ENCODE data around the gene ARSB.

DNA sequence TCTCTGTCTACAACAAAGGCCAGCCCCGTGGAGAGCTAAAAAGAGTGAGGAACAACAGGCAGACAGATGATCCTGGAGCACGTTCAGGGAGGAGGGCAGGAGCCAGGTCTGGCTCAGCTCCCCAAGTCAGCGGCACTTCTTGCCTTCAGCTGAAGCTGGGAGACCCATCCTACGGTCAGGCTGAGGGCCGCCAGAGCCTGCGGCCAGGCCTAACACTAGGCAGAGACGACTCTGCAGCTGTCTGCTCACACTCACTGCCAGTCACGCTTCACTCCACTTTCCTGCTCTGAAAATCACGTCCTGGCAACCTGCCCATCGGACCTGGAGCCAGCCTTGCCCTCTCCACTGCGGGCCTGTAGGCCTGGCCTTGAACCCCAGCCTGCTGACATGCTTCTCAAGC lies 175.7 kb downstream of the ARSB start:
- TF ChIP-seq, protein P1, sequence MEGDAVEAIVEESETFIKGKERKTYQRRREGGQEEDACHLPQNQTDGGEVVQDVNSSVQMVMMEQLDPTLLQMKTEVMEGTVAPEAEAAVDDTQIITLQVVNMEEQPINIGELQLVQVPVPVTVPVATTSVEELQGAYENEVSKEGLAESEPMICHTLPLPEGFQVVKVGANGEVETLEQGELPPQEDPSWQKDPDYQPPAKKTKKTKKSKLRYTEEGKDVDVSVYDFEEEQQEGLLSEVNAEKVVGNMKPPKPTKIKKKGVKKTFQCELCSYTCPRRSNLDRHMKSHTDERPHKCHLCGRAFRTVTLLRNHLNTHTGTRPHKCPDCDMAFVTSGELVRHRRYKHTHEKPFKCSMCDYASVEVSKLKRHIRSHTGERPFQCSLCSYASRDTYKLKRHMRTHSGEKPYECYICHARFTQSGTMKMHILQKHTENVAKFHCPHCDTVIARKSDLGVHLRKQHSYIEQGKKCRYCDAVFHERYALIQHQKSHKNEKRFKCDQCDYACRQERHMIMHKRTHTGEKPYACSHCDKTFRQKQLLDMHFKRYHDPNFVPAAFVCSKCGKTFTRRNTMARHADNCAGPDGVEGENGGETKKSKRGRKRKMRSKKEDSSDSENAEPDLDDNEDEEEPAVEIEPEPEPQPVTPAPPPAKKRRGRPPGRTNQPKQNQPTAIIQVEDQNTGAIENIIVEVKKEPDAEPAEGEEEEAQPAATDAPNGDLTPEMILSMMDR (IDR thresholded peaks at IDR 0.05): no peak
- no peak for TF ChIP-seq EZH2 (IDR thresholded peaks at IDR 0.05; ENCODE audit: borderline replicate concordance, insufficient read depth, low read depth, low read length, poor library complexity, severe bottlenecking)
